Neural crest cell (in vitro differentiated cells): ENCODE data around the gene NEDD4. TPM values are rescaled to one million over a fixed set of nuclear protein-coding genes. Genes with fewer than 3 reads are reported as not detected.

Source experiments
- DNase-seq: peaks from one replicate; pipeline ENCODE4 v3.0.0; 2021; ENCODE audit warnings: low read depth, mixed read lengths, low spot score
- H3K27ac Mint-ChIP-seq: one replicate; pipeline ENCODE4 v1.8.0; 2021; ENCODE audit warnings: mild to moderate bottlenecking, mixed read lengths; ENCODE audit not compliant: unreplicated experiment
- H3K27me3 Mint-ChIP-seq: 2 replicates; pipeline ENCODE4 v1.8.0; 2021; ENCODE audit warnings: low read depth, mild to moderate bottlenecking, mixed read lengths
- H3K36me3 Mint-ChIP-seq: 2 replicates; pipeline ENCODE4 v1.8.0; 2021; ENCODE audit warnings: low read depth, mild to moderate bottlenecking, mixed read lengths
- H3K4me1 Mint-ChIP-seq: 2 replicates; pipeline ENCODE4 v1.8.0; 2021; ENCODE audit warnings: mixed read lengths
- H3K4me3 Mint-ChIP-seq: one replicate; pipeline ENCODE4 v1.8.0; 2021; ENCODE audit warnings: mild to moderate bottlenecking, mixed read lengths
- H3K9me3 Mint-ChIP-seq: 2 replicates; pipeline ENCODE4 v1.8.0; 2021; ENCODE audit warnings: mixed read lengths
- CTCF ChIP-seq: fragments of 200-600 bp; sonication (generic); conservative IDR thresholded peaks from 2 replicates; pipeline ENCODE4 v1.5.0; 2021; ENCODE audit warnings: antibody characterized with exemption, mild to moderate bottlenecking
- total RNA-seq: library from RNA; stranded (reverse); gene quantifications from 2 replicates; pipeline ENCODE4 v1.2.1, GENCODE V29; 2021

Gene NEDD4
- total RNA-seq, 1 donor from 2014 or later = 20.3 TPM

GRCh38 chr15:55863911-55864310, 129.5 kb downstream of the NEDD4 start:
- TF ChIP-seq CTCF = no peak
- DNase-seq = no peak
- Mint-ChIP-seq H3K27me3 (no peaks in the 10 kb centered on the region), H3K4me1 (no peaks in the 10 kb centered on the region), H3K9me3 (no peaks in the 10 kb centered on the region), H3K27ac (no peak overlapping the region), H3K36me3 (peaks cover 4% of the 10 kb centered on the region), H3K4me3 (no peak overlapping the region)

GRCh38 chr15:55861115-55861514, 132.3 kb downstream of the NEDD4 start:
- Mint-ChIP-seq H3K27ac (no peak overlapping the region), H3K4me3 (no peak overlapping the region), H3K27me3 (no peaks in the 10 kb centered on the region), H3K4me1 (no peaks in the 10 kb centered on the region), H3K36me3 (peaks cover 10% of the 10 kb centered on the region), H3K9me3 (no peaks in the 10 kb centered on the region)
- DNase-seq = no peak
- no peak for TF ChIP-seq CTCF

GRCh38 chr15:55860468-55860867, 132.9 kb downstream of the NEDD4 start:
- H3K27ac Mint-ChIP-seq = no peak overlapping the region
- no peak for TF ChIP-seq CTCF

GRCh38 chr15:55859681-55860080, 133.7 kb downstream of the NEDD4 start:
- H3K4me3 Mint-ChIP-seq = no peak overlapping the region
- no peaks in the 10 kb centered on the region for H3K27me3 Mint-ChIP-seq
- no peaks in the 10 kb centered on the region for H3K9me3 Mint-ChIP-seq
- TF ChIP-seq CTCF = no peak
- H3K27ac Mint-ChIP-seq = no peak overlapping the region
- H3K4me1 Mint-ChIP-seq = no peaks in the 10 kb centered on the region
- H3K36me3 Mint-ChIP-seq = peaks cover 10% of the 10 kb centered on the region
- no peak for DNase-seq

More at GRCh38 chr15:55860468-55860867, 132.9 kb downstream of the NEDD4 start:
- peaks cover 10% of the 10 kb centered on the region for H3K36me3 Mint-ChIP-seq
- no peaks in the 10 kb centered on the region for H3K27me3 Mint-ChIP-seq
- no peaks in the 10 kb centered on the region for H3K9me3 Mint-ChIP-seq
- no peak overlapping the region for H3K4me3 Mint-ChIP-seq
- H3K4me1 Mint-ChIP-seq = no peaks in the 10 kb centered on the region
- DNase-seq = no peak

GRCh38 chr15:55858661-55859060, 134.8 kb downstream of the NEDD4 start:
- Mint-ChIP-seq H3K27me3 (no peaks in the 10 kb centered on the region), H3K36me3 (peaks cover 10% of the 10 kb centered on the region), H3K9me3 (no peaks in the 10 kb centered on the region), H3K27ac (no peak overlapping the region), H3K4me3 (no peak overlapping the region), H3K4me1 (no peaks in the 10 kb centered on the region)
- no peak for TF ChIP-seq CTCF
- DNase-seq = no peak
